ENCODE data around the gene PHC3. TPM values are rescaled to one million over a fixed set of nuclear protein-coding genes. Genes with fewer than 3 reads are reported as not detected.
A peak's percentile ranks its signal among the peaks of the same experiment; 100 is the strongest.
"Not testable (repeated sequence)": the region's sequence is repeated elsewhere in the genome, so short reads cannot be mapped to it uniquely, and the experiment has no call there.

PHC3 gene
- polyA plus RNA-seq, 1 donor, result 26.6 TPM

DNA sequence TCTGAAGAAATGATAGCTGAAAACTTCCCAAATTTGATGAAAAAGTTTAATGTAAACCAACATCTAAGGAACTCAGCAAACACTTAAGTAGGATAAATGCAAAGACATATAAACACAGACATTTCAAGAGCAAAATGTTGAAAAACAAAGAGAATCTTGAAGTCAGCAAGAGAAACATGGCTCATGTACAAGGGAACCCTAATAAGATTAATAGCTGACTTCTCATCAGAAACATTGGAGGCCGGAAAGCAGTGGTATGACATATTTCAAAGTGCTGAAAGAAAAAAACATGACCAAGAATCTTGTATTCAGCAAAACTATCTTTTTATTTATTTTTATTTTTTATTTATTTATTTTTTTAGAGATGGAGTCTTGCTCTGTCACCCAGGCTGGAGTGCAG, 30.1 kb upstream of the PHC3 start:
- WGBS (ENCODE audit: insufficient coverage, low lambda C conversion rate), result no CpG with 5 or more reads among the region's 1 CpG

DNA sequence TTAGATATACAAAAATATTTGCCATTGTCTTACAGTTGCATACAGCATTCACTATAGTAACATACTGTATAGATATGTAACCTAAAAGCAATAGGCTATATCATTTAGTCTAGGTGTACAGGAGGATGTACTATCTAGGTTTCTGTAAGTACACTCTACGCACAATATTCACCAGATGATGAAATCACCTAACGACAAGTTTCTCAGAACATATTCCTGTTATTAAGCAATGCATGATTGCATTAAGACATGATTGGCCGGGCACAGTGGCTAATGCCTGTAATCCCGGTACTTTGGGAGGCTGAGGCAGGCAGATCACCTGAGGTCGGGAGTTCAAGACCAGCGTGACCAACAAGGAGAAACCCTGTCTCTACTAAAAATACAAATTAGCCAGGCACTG, 26.2 kb upstream of the PHC3 start:
- Histone ChIP-seq H3K4me1 (ENCODE audit: control insufficient read depth, insufficient read depth, low read length) (peaks cover 10% of the 10 kb centered on the region), H3K9me3 (ENCODE audit: control insufficient read depth, low read depth, low read length) (no peaks in the 10 kb centered on the region), H3K4me3 (ENCODE audit: low read length) (no peak overlapping the region), H3K27ac (ENCODE audit: low read length) (no peak overlapping the region), H3K27me3 (ENCODE audit: control insufficient read depth, insufficient read depth, low read length) (no peaks in the 10 kb centered on the region), H3K36me3 (ENCODE audit: control insufficient read depth, insufficient read depth, low read length) (no peaks in the 10 kb centered on the region)
- peak in 1 of 2 donors; percentile 40 for DNase-seq
- WGBS (ENCODE audit: insufficient coverage, low lambda C conversion rate), result no CpG with 5 or more reads among the region's 6 CpGs

More for the DNA sequence above, 30.1 kb upstream of the PHC3 start:
- no peak overlapping the region for H3K4me3 ChIP-seq (ENCODE audit: low read length)
- DNase-seq, result no peak
- H3K9me3 ChIP-seq (ENCODE audit: control insufficient read depth, low read depth, low read length), result no peaks in the 10 kb centered on the region
- no peaks in the 10 kb centered on the region for H3K4me1 ChIP-seq (ENCODE audit: control insufficient read depth, insufficient read depth, low read length)
- H3K27me3 ChIP-seq (ENCODE audit: control insufficient read depth, insufficient read depth, low read length), result no peaks in the 10 kb centered on the region
- no peaks in the 10 kb centered on the region for H3K36me3 ChIP-seq (ENCODE audit: control insufficient read depth, insufficient read depth, low read length)
- H3K27ac ChIP-seq (ENCODE audit: low read length), result no peak overlapping the region

DNA sequence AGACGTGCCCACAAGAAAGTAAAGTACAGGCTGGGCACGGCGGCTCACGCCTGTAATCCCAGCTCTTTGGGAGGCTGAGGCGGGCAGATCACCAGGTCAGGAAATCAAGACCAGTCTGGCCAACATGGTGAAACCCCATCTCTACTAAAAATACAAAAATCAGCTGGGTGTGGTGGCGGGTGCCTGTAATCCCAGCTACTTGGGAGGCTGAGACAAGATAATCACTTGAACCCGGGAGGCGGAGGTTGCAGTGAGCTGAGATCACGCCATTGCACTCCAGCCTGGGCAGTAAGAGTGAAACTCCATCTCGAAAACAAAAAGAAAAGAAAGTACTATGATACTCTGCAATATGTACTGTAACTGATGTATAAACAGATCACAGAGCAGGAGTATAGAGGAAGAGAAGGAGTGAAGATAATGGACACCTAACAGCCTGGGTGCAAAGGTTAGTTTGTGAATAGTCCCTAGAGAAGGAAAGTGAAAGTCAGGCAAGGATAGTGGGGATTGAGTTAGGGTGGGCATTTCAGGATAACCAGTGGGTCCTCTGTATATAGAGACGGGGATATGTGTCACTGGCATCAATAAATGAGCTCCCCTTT, 24.7 kb upstream of the PHC3 start:
- no CpG with 5 or more reads among the region's 11 CpGs for WGBS (ENCODE audit: insufficient coverage, low lambda C conversion rate)
- peak; percentile 58 to 82 for DNase-seq
- H3K27me3 ChIP-seq (ENCODE audit: control insufficient read depth, insufficient read depth, low read length); H3K36me3 ChIP-seq (ENCODE audit: control insufficient read depth, insufficient read depth, low read length); H3K4me3 ChIP-seq (ENCODE audit: low read length); H3K9me3 ChIP-seq (ENCODE audit: control insufficient read depth, low read depth, low read length): not testable (repeated sequence)
- H3K4me1 ChIP-seq (ENCODE audit: control insufficient read depth, insufficient read depth, low read length), result peaks cover 10% of the 10 kb centered on the region
- peak overlapping the region; percentile 7 for H3K27ac ChIP-seq (ENCODE audit: low read length)

DNA sequence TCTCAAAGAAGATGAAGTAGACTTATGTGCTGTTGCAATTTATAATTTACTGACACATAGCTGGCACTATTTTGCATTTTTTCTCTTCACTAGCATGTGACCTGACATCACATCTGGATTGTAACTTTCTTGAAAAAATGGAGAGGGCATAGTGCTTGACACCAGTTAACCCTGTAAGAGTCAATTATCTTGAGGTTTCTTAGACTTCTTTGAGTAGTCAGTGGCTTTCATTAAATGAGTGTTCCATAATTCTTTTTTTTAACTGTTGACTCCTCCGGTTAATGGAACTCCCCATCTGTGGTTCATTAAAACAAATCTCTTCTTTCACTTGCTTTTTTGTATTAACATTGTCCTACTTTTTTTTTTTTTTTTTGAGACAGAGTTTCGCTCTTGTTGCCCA, 23.8 kb upstream of the PHC3 start:
- no peak overlapping the region for H3K4me3 ChIP-seq (ENCODE audit: low read length)
- no peaks in the 10 kb centered on the region for H3K9me3 ChIP-seq (ENCODE audit: control insufficient read depth, low read depth, low read length)
- DNase-seq, result no peak
- peaks cover 10% of the 10 kb centered on the region for H3K4me1 ChIP-seq (ENCODE audit: control insufficient read depth, insufficient read depth, low read length)
- H3K27ac ChIP-seq (ENCODE audit: low read length), result no peak overlapping the region
- 100% methylated on average over 1 of the region's 2 CpGs for WGBS (ENCODE audit: insufficient coverage, low lambda C conversion rate)
- no peaks in the 10 kb centered on the region for H3K27me3 ChIP-seq (ENCODE audit: control insufficient read depth, insufficient read depth, low read length)
- no peaks in the 10 kb centered on the region for H3K36me3 ChIP-seq (ENCODE audit: control insufficient read depth, insufficient read depth, low read length)

- no peak for DNase-seq
- H3K27ac ChIP-seq (ENCODE audit: low read length), result no peak overlapping the region
- H3K27me3 ChIP-seq (ENCODE audit: control insufficient read depth, insufficient read depth, low read length), result no peaks in the 10 kb centered on the region
- H3K4me3 ChIP-seq (ENCODE audit: low read length), result no peak overlapping the region
- H3K9me3 ChIP-seq (ENCODE audit: control insufficient read depth, low read depth, low read length), result no peaks in the 10 kb centered on the region
- WGBS (ENCODE audit: insufficient coverage, low lambda C conversion rate), result no CpG with 5 or more reads among the region's 10 CpGs
- no peaks in the 10 kb centered on the region for H3K36me3 ChIP-seq (ENCODE audit: control insufficient read depth, insufficient read depth, low read length)
- H3K4me1 ChIP-seq (ENCODE audit: control insufficient read depth, insufficient read depth, low read length), result peaks cover 10% of the 10 kb centered on the region
Measured at GRCh38 chr3:170204509-170204908, 23.0 kb upstream of the PHC3 start.

DNA sequence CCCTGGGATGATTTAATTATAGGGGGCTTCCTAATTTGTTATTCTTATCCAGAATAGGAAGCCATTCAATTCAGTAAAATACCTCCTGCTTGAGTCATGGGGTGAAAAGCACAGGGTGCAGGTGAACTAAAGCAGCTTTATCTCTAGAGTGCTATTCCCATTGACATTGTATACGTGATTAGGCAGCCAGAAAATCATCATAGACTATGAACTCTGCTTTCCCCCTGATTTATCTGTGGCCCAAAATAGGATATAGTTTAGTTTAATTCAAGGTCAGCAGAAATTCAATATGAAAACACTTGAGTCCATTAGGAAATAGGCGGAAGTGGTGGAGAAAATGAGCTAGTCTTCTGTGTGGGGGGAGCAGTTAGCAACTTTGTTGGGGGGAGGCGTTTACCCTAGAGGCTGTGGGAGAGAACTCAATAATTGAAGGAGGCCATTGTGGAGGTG, 22.5 kb upstream of the PHC3 start:
- H3K36me3 ChIP-seq (ENCODE audit: control insufficient read depth, insufficient read depth, low read length), result no peaks in the 10 kb centered on the region
- no peak overlapping the region for H3K27ac ChIP-seq (ENCODE audit: low read length)
- no CpG with 5 or more reads among the region's 3 CpGs for WGBS (ENCODE audit: insufficient coverage, low lambda C conversion rate)
- H3K27me3 ChIP-seq (ENCODE audit: control insufficient read depth, insufficient read depth, low read length), result no peaks in the 10 kb centered on the region
- H3K9me3 ChIP-seq (ENCODE audit: control insufficient read depth, low read depth, low read length), result no peaks in the 10 kb centered on the region
- peak; percentile 19 to 61 for DNase-seq
- H3K4me1 ChIP-seq (ENCODE audit: control insufficient read depth, insufficient read depth, low read length), result peaks cover 10% of the 10 kb centered on the region
- no peak overlapping the region for H3K4me3 ChIP-seq (ENCODE audit: low read length)

- Histone ChIP-seq H3K4me1 (ENCODE audit: control insufficient read depth, insufficient read depth, low read length) (peaks cover 10% of the 10 kb centered on the region), H3K36me3 (ENCODE audit: control insufficient read depth, insufficient read depth, low read length) (no peaks in the 10 kb centered on the region), H3K27me3 (ENCODE audit: control insufficient read depth, insufficient read depth, low read length) (no peaks in the 10 kb centered on the region), H3K27ac (ENCODE audit: low read length) (no peak overlapping the region), H3K9me3 (ENCODE audit: control insufficient read depth, low read depth, low read length) (no peaks in the 10 kb centered on the region), H3K4me3 (ENCODE audit: low read length) (no peak overlapping the region)
- no peak for DNase-seq
- 81% methylated on average over 4 of the region's 4 CpGs for WGBS (ENCODE audit: insufficient coverage, low lambda C conversion rate)
Measured at GRCh38 chr3:170203457-170203856, 21.9 kb upstream of the PHC3 start.

- no peak for DNase-seq
- Histone ChIP-seq H3K27ac (ENCODE audit: low read length) (no peak overlapping the region), H3K4me3 (ENCODE audit: low read length) (no peak overlapping the region), H3K27me3 (ENCODE audit: control insufficient read depth, insufficient read depth, low read length) (no peaks in the 10 kb centered on the region), H3K36me3 (ENCODE audit: control insufficient read depth, insufficient read depth, low read length) (no peaks in the 10 kb centered on the region), H3K9me3 (ENCODE audit: control insufficient read depth, low read depth, low read length) (no peaks in the 10 kb centered on the region), H3K4me1 (ENCODE audit: control insufficient read depth, insufficient read depth, low read length) (peaks cover 10% of the 10 kb centered on the region)
- no CpG with 5 or more reads among the region's 5 CpGs for WGBS (ENCODE audit: insufficient coverage, low lambda C conversion rate)
Measured at GRCh38 chr3:170201527-170201926, 20.0 kb upstream of the PHC3 start.

DNA sequence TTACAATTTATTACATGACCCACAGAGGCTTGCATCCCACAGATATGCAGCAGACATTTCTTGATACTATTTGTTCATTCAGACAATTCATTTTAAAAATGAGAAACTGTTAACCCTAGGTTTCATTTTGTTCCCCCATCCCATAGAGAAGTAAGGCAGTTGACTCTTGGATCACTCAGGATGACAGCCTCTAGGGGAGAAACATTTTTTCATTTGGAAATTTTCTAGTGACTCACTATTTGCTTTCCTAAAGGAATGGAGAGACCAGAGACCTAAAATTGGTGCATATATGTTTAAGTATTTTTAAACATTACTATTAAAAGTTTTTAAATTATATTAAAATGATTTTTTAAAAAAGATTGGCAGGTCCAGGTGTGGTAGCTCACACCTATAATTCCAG, 19.5 kb upstream of the PHC3 start:
- no peaks in the 10 kb centered on the region for H3K9me3 ChIP-seq (ENCODE audit: control insufficient read depth, low read depth, low read length)
- H3K27me3 ChIP-seq (ENCODE audit: control insufficient read depth, insufficient read depth, low read length), result no peaks in the 10 kb centered on the region
- DNase-seq, result no peak
- no peaks in the 10 kb centered on the region for H3K36me3 ChIP-seq (ENCODE audit: control insufficient read depth, insufficient read depth, low read length)
- H3K4me3 ChIP-seq (ENCODE audit: low read length), result no peak overlapping the region
- H3K27ac ChIP-seq (ENCODE audit: low read length), result no peak overlapping the region
- H3K4me1 ChIP-seq (ENCODE audit: control insufficient read depth, insufficient read depth, low read length), result peaks cover 10% of the 10 kb centered on the region

- H3K27ac ChIP-seq (ENCODE audit: low read length), result no peak overlapping the region
- WGBS (ENCODE audit: insufficient coverage, low lambda C conversion rate), result 100% methylated on average over 1 of the region's 3 CpGs
Measured at GRCh38 chr3:170196833-170197232, 15.3 kb upstream of the PHC3 start.

DNA sequence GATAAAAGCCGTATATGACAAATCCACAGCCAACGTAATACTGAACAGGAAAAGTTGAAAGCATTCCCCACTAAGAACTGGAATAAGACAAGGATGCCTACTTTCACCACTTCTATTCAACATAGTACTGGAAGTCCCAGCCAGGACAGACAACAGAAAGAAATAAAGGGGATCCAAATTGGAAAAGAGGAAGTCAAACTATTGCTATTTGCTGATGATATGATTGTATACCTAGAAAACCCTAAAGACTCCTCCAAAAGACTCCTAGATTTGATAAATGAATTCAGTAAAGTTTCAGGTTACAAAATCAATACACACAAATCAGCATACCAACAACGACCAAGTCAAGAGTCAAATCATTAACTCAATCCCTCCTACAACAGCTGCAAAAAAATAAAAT, 14.2 kb upstream of the PHC3 start:
- 100% methylated on average over 1 of the region's 3 CpGs for WGBS (ENCODE audit: insufficient coverage, low lambda C conversion rate)
- H3K9me3 ChIP-seq (ENCODE audit: control insufficient read depth, low read depth, low read length); H3K27ac ChIP-seq (ENCODE audit: low read length); DNase-seq; H3K36me3 ChIP-seq (ENCODE audit: control insufficient read depth, insufficient read depth, low read length); H3K4me3 ChIP-seq (ENCODE audit: low read length); H3K4me1 ChIP-seq (ENCODE audit: control insufficient read depth, insufficient read depth, low read length); H3K27me3 ChIP-seq (ENCODE audit: control insufficient read depth, insufficient read depth, low read length): not testable (repeated sequence)

More at GRCh38 chr3:170196833-170197232, 15.3 kb upstream of the PHC3 start:
- DNase-seq, result no peak
- H3K27me3 ChIP-seq (ENCODE audit: control insufficient read depth, insufficient read depth, low read length), result no peaks in the 10 kb centered on the region
- no peaks in the 10 kb centered on the region for H3K9me3 ChIP-seq (ENCODE audit: control insufficient read depth, low read depth, low read length)
- H3K36me3 ChIP-seq (ENCODE audit: control insufficient read depth, insufficient read depth, low read length), result no peaks in the 10 kb centered on the region
- no peak overlapping the region for H3K4me3 ChIP-seq (ENCODE audit: low read length)
- H3K4me1 ChIP-seq (ENCODE audit: control insufficient read depth, insufficient read depth, low read length), result no peaks in the 10 kb centered on the region

All from large intestine (tissue), 3 donors.